ENCODE measurements around the gene MLLT1.

DNA sequence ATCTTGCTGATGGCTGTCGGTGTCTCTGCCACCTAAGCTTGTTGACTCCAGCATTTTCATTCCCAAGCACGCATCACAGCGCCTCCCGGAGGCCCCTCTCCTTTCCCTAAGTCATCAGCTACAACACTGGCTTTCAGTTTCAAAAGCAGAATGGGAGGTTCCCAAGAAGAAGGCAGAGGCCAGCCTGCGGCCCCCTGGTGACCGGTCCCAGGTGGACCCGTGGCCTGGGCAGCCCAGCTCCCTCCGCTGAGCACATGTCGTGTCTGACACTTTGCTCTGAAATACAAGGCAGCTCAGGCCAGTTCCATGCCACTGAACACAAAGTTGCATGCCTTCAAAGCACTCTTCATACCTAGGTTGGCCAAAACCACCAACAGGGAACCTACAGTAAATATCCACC, 8.5 kb downstream of the MLLT1 start:
- TF ChIP-seq POLR2A (IDR thresholded peaks at IDR 0.05; ENCODE audit: low read depth, low read length) = no peak
- TF ChIP-seq TAF1 (IDR thresholded peaks at IDR 0.05; ENCODE audit: low read depth, low read length) = no peak
- TF ChIP-seq POLR2AphosphoS5 (IDR thresholded peaks at IDR 0.05; ENCODE audit: low read depth, low read length) = no peak
- no peak for TF ChIP-seq PAX5 (IDR thresholded peaks at IDR 0.05; ENCODE audit: insufficient read depth, low read length, severe bottlenecking)

Data from GM12891 (cell line).